HCT116 (cell line): ENCODE results near the gene TYW1B.
"Not testable (repeated sequence)": the region's sequence is repeated elsewhere in the genome, so short reads cannot be mapped to it uniquely, and the experiment has no call there.

Source experiments
- CBX3 ChIP-seq: IDR thresholded peaks from 2 replicates; pipeline ENCODE4 v1.6.1; 2012; ENCODE audit warnings: low read depth
- EGR1 ChIP-seq: IDR thresholded peaks from 2 replicates; pipeline ENCODE4 v1.6.1; 2012; ENCODE audit warnings: low read depth
- EZH2 ChIP-seq: fragments of 200-600 bp; sonication (generic); IDR thresholded peaks from 2 replicates; pipeline ENCODE4 v1.6.1; 2017; ENCODE audit warnings: antibody characterized with exemption, mixed run types
- EZH2phosphoT487 ChIP-seq: fragments of 200-600 bp; IDR thresholded peaks from 2 replicates; pipeline ENCODE4 v1.6.1; 2018; ENCODE audit warnings: antibody characterized with exemption, borderline replicate concordance
- POLR2A ChIP-seq: IDR thresholded peaks from 2 replicates; pipeline ENCODE4 v1.7.0; 2011; ENCODE audit warnings: borderline replicate concordance; ENCODE audit not compliant: insufficient read depth, insufficient read length; ENCODE audit errors: extremely low read depth
- POLR2AphosphoS5 ChIP-seq: IDR thresholded peaks from 2 replicates; pipeline ENCODE4 v1.6.1; 2011; ENCODE audit warnings: mild to moderate bottlenecking, low read depth, low read length, moderate library complexity
- SIN3A ChIP-seq: IDR thresholded peaks from 2 replicates; pipeline ENCODE4 v1.6.1; 2012; ENCODE audit warnings: low read depth
- SP1 ChIP-seq: IDR thresholded peaks from 2 replicates; pipeline ENCODE4 v1.6.1; 2012; ENCODE audit warnings: low read depth
- YY1 ChIP-seq: IDR thresholded peaks from 2 replicates; pipeline ENCODE4 v1.6.1; 2011; ENCODE audit warnings: low read length, low read depth, moderate library complexity, mild to moderate bottlenecking; ENCODE audit not compliant: insufficient replicate concordance; ENCODE audit errors: extremely low read depth
- ZFX ChIP-seq: fragments of 450-650 bp; IDR thresholded peaks from 2 replicates; pipeline ENCODE4 v1.6.1; 2017
- ZNF274 ChIP-seq: fragments of 200-500 bp; sonication (Bioruptor generic); IDR thresholded peaks from 2 replicates; pipeline ENCODE4 v1.6.1; 2014; ENCODE audit warnings: mild to moderate bottlenecking, low read depth, low read length, inconsistent platforms
- TF ChIP-seq, protein P1 (sequence below), 3 experiments: fragments of 200-600 bp in 1 of 3; sonication (generic) in 1 of 3; IDR thresholded peaks in 2 of 3; conservative IDR thresholded peaks in 1 of 3; 2 replicates each; pipeline ENCODE4 v1.5.1; 2012 to 2017; ENCODE audit warnings: low read depth in 2 of 3, low read length in 2 of 3, antibody characterized with exemption in 1 of 3, borderline replicate concordance in 1 of 3, control low read depth in 1 of 3, mild to moderate bottlenecking in 1 of 3, mixed read lengths in 1 of 3, mixed run types in 1 of 3, moderate library complexity in 1 of 3; ENCODE audit not compliant: insufficient read depth in 1 of 3
- TF ChIP-seq, protein P2 (sequence below): IDR thresholded peaks from 2 replicates; pipeline ENCODE4 v1.6.1; 2012
- TF ChIP-seq, protein P3 (sequence below): IDR thresholded peaks from 2 replicates; pipeline ENCODE4 v1.6.1; 2012

DNA sequence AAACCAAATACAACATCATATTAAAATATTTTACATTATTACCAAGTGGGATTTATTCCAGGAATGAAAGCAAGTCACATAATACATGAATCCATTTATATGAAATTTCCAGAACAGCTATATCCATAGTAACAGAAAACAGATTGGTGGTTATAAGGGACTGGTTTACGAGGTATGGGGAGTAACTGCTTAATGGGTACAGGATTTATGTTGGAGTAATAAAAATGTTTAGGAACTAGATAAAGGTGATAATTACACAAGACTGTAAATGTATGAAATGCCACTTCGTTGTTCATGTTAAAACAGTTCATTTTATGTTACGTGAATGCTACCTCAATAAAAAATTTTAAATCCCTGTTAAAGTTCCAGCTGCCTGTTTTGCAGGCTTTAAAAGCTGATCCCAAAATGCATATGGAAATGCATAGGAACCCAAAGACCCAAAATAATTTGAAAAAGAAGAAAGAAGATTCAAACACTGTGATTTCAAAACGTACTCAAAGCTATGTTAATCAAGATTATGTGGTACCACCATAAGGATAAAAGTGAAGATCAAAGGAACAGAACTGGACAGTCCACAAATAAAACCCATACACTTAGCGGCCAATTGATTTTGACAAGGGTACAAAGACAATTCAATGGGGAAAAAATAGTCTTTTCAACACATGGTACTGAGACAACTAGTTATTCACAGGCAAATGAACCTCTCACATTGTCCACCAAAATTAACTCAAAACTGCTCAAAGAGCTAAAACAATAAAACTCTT lies 186.3 kb downstream of the TYW1B start:
- TF ChIP-seq, protein P1, sequence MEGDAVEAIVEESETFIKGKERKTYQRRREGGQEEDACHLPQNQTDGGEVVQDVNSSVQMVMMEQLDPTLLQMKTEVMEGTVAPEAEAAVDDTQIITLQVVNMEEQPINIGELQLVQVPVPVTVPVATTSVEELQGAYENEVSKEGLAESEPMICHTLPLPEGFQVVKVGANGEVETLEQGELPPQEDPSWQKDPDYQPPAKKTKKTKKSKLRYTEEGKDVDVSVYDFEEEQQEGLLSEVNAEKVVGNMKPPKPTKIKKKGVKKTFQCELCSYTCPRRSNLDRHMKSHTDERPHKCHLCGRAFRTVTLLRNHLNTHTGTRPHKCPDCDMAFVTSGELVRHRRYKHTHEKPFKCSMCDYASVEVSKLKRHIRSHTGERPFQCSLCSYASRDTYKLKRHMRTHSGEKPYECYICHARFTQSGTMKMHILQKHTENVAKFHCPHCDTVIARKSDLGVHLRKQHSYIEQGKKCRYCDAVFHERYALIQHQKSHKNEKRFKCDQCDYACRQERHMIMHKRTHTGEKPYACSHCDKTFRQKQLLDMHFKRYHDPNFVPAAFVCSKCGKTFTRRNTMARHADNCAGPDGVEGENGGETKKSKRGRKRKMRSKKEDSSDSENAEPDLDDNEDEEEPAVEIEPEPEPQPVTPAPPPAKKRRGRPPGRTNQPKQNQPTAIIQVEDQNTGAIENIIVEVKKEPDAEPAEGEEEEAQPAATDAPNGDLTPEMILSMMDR (IDR thresholded peaks at IDR 0.05 in 2 of 3, conservative IDR thresholded peaks at IDR 0.05 in 1 of 3; ENCODE audit: borderline replicate concordance in 1 of 3, insufficient read depth in 1 of 3, low read depth in 2 of 3, low read length in 2 of 3) = not testable (repeated sequence)
- TF ChIP-seq POLR2A, EZH2, POLR2AphosphoS5, EGR1, EZH2phosphoT487, YY1, CBX3, ZNF274, SP1, SIN3A, ZFX: not testable (repeated sequence)
- TF ChIP-seq, protein P2, sequence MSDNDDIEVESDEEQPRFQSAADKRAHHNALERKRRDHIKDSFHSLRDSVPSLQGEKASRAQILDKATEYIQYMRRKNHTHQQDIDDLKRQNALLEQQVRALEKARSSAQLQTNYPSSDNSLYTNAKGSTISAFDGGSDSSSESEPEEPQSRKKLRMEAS = not testable (repeated sequence)
- TF ChIP-seq, protein P3, sequence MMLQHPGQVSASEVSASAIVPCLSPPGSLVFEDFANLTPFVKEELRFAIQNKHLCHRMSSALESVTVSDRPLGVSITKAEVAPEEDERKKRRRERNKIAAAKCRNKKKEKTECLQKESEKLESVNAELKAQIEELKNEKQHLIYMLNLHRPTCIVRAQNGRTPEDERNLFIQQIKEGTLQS = not testable (repeated sequence)
